ENCODE measurements around the gene KLHDC2.

- TF ChIP-seq ZNF138 (tag by site-specific recombination; IDR thresholded peaks at IDR 0.05; ENCODE audit: borderline replicate concordance) (no peak), ZNF580 (tag by site-specific recombination; IDR thresholded peaks at IDR 0.05) (no peak), CTCF (tag by site-specific recombination; IDR thresholded peaks at IDR 0.05) (no peak), ZBTB49 (tag by site-specific recombination; IDR thresholded peaks at IDR 0.05; ENCODE audit: low read depth) (no peak), ZNF626 (tag by site-specific recombination; IDR thresholded peaks at IDR 0.05) (no peak), REPIN1 (tag by site-specific recombination; IDR thresholded peaks at IDR 0.05; ENCODE audit: low read depth) (no peak; the same call in 1 of the 2 replicates), ZNF777 (tag by site-specific recombination; IDR thresholded peaks at IDR 0.05; ENCODE audit: borderline replicate concordance) (no peak), ZNF324 (tag by site-specific recombination; IDR thresholded peaks at IDR 0.05) (no peak), ZNF174 (tag by site-specific recombination; IDR thresholded peaks at IDR 0.05) (no peak), ZNF639 (tag by site-specific recombination; IDR thresholded peaks at IDR 0.05) (no peak), ZNF341 (tag by site-specific recombination; IDR thresholded peaks at IDR 0.05; ENCODE audit: low read depth) (no peak), ZNF558 (tag by site-specific recombination; IDR thresholded peaks at IDR 0.05) (no peak), ZNF426 (tag by site-specific recombination; IDR thresholded peaks at IDR 0.05) (no peak)
Observed at GRCh38 chr14:49768301-49769121, 558 bp downstream of the KLHDC2 start.
